Heart right ventricle (tissue), 16 donors: ENCODE measurements around the gene NOB1. TPM values are rescaled to one million over a fixed set of nuclear protein-coding genes. Genes with fewer than 3 reads are reported as not detected.

Source experiments
- ATAC-seq, 8 donors: fragments of 200-7000 bp; cut with Tn5 transposase; one replicate each; pipeline ENCODE4 v1.9.1; 2020; ENCODE audit warnings: mild to moderate bottlenecking in 8 of 8, moderate library complexity in 8 of 8, moderate number of reproducible peaks in 1 of 8
- DNase-seq, 2 donors: peaks; one replicate each; pipeline ENCODE4 v3.0.0-alpha.2; 2020
- H3K27ac ChIP-seq, 10 donors: fragments of 200-600 bp; sonication (generic) in 2 of 10; one replicate each; pipeline versions ENCODE4 v1.5.0 to v1.8.0; 2020 to 2022; ENCODE audit warnings: mild to moderate bottlenecking in 3 of 10
- H3K27me3 ChIP-seq, 7 donors: fragments of 200-600 bp; one replicate each; pipeline ENCODE4 v1.8.0; 2021 to 2022; ENCODE audit warnings: mild to moderate bottlenecking in 2 of 7
- H3K36me3 ChIP-seq, 9 donors: fragments of 200-600 bp; sonication (generic) in 1 of 9; one replicate each; pipeline versions ENCODE4 v1.5.0 to v1.8.0; 2020 to 2022; ENCODE audit warnings: mild to moderate bottlenecking in 2 of 9
- H3K4me1 ChIP-seq, 9 donors: fragments of 200-600 bp; sonication (generic) in 1 of 9; one replicate each; pipeline versions ENCODE4 v1.5.0 to v1.8.0; 2020 to 2022; ENCODE audit warnings: mild to moderate bottlenecking in 4 of 9
- H3K4me3 ChIP-seq, 10 donors: fragments of 200-600 bp; sonication (generic) in 2 of 10; one replicate each; pipeline versions ENCODE4 v1.5.0 to v1.8.0; 2020 to 2022; ENCODE audit warnings: mild to moderate bottlenecking in 7 of 10, moderate library complexity in 2 of 10
- H3K9me3 ChIP-seq, 11 donors: fragments of 200-600 bp in 10 of 11; sonication (generic) in 2 of 11; one replicate each; pipeline versions ENCODE4 v1.5.0 to v1.8.0; 2013 to 2022; ENCODE audit warnings: mild to moderate bottlenecking in 2 of 11, control low read depth in 1 of 11, moderate library complexity in 1 of 11
- CTCF ChIP-seq, 9 donors: fragments of 200-600 bp; sonication (generic) in 2 of 9; IDR thresholded peaks; one replicate each; pipeline versions ENCODE4 v1.5.0 to v1.8.0; 2021 to 2022; ENCODE audit warnings: antibody characterized with exemption in 9 of 9, mild to moderate bottlenecking in 5 of 9, moderate library complexity in 1 of 9
- WGBS, 2 donors: extraction: QIAGEN DNeasy Blood & Tissue Kit; methylation state at CpG; one replicate each; pipeline ENCODE4 v1.1.7; 2013; ENCODE audit warnings: inconsistent platforms in 1 of 2; 5-methylcytosine and 5-hydroxymethylcytosine counted together
- intact Hi-C, 10 donors: fragments of 100-400 bp; cut with DNase I; formaldehyde crosslinking; loops; one replicate each; pipeline versions ENCODE4 v1.11.1 to v1.14.2; 2022
- polyA plus RNA-seq, 2 donors: library from polyadenylated mRNA; stranded (reverse); fragments of 200-250 nt; gene quantifications; one replicate each; pipeline ENCODE4 v1.2.3, GENCODE V29; 2013
- total RNA-seq, 10 donors: library from RNA; stranded (reverse); fragmentation: NEBNext Ultra II Directional in 3 of 10; extraction: Animal tissue kit (Norgen Biotek cat#: 25700) in 3 of 10; gene quantifications; one replicate each; pipeline versions ENCODE4 v1.2.1 to v1.2.4, GENCODE V29; 2021 to 2023
- donor health status: Arrhythmogenic right ventricular cardiomyopathy.
- donor health status: ischemic (EF 13 %, LVEDD 7.1; RV severe dilation, severe dysfunction).
- donor health status: healthy with polysubstance abuse.
- donor health status: DM: no; HTN: yes; CAD: no.
- donor health status: DM: no; HTN: no; CAD: no.
- donor health status: ischemic (EF 25% LVEDD 6.9; RV normal size, moderate dysfunction).
- donor health status: ischemic (EF 25% LVEDD 5.7; RV mildly dilated, moderate dysfunction).
- donor health status: healthy.
- donor health status: DM: yes; HTN: yes; CAD: no.
- donor health status: Ischemic cardiomyopathy.
- donor health status: ischemic (EF 35%, LVEDD 5.7; RV mildly dilated, moderate dysfunction).
- donor health status: nonischemic (EF 11% LVEDD 7.7; RV severe dilation, severe dysfunction).
- donor health status: DM: yes; HTN: yes; CAD: no.
- donor health status: PGD.
- donor health status: ischemic (EF 29% LVEDD 5.4; RV normal size, mild dysfunction).
- donor health status: nonischemic (EF 23%, LVEDD 6.1; RV moderate dilation, normal function).

Gene NOB1
- total and polyA plus RNA-seq, 12 donors: 5.4 to 23.4 (median 15.6) TPM

GRCh38 chr16:69727916-69728270, 26.8 kb downstream of the NOB1 start:
- DNase-seq: peak in 1 of 2 donors; percentile 45
- peaks cover 5 to 42% (median 27%) of the 10 kb centered on the region in 9 donors for H3K4me1 ChIP-seq
- intact Hi-C loops: loop anchor here in 1 of 10 donors (2.0 kb wide), 2 partner anchors 15 to 27 kb away; partner anchors contain the start of gene NOB1
- H3K4me3 ChIP-seq: no peak overlapping the region
- no peaks in the 10 kb centered on the region for H3K27me3 ChIP-seq
- no peaks in the 10 kb centered on the region for H3K36me3 ChIP-seq
- peak overlapping the region in 5 of 10 donors; percentile 78 to 87 (median 82) for H3K27ac ChIP-seq
- no peaks in the 10 kb centered on the region for H3K9me3 ChIP-seq
- no peak for TF ChIP-seq CTCF (IDR thresholded peaks at IDR 0.05)
- no peak for ATAC-seq
- WGBS, 2 donors: 88 to 91% methylated on average over 5 of the region's 5 CpGs

GRCh38 chr16:69726313-69727060, 28.2 kb downstream of the NOB1 start, which contains the start of gene NQO1:
NQO1 (minus strand) TSS chr16:69726560; CDS start chr16:69726439, 121 bp downstream.
- Histone ChIP-seq H3K27ac (peak within 1 kb of the TSS; percentile 20 to 87 (median 81)), H3K4me3 (peak within 1 kb of the TSS; percentile 32 to 67 (median 56)), H3K36me3 (no peaks in the 10 kb centered on the region), H3K27me3 (no peaks in the 10 kb centered on the region), H3K4me1 (peaks cover 5 to 42% (median 27%) of the 10 kb centered on the region in 9 donors), H3K9me3 (no peaks in the 10 kb centered on the region)
- intact Hi-C loops: loop anchor here in 1 of 10 donors (2.0 kb wide), 2 partner anchors 16 to 28 kb away; partner anchors contain the start of gene NOB1
- WGBS, 2 donors: 1 to 2% methylated on average over 31 of the region's 31 CpGs
- no peak for TF ChIP-seq CTCF (IDR thresholded peaks at IDR 0.05)
- DNase-seq (peak; percentile 91), ATAC-seq (peak; percentile 96 to 98 (median 97))

GRCh38 chr16:69725480-69726312, 29.0 kb downstream of the NOB1 start:
- DNase-seq: no peak
- H3K4me3 ChIP-seq: peak overlapping the region; percentile 32 to 67 (median 56)
- TF ChIP-seq CTCF (IDR thresholded peaks at IDR 0.05): no peak
- WGBS, 2 donors: 67 to 72% methylated on average over 32 of the region's 32 CpGs
- no peaks in the 10 kb centered on the region for H3K36me3 ChIP-seq
- intact Hi-C loops: loop anchor here in 1 of 10 donors (2.0 kb wide), 2 partner anchors 17 to 29 kb away; partner anchors contain the start of gene NOB1
- no peaks in the 10 kb centered on the region for H3K9me3 ChIP-seq
- no peak for ATAC-seq
- peaks cover 5 to 42% (median 27%) of the 10 kb centered on the region in 9 donors for H3K4me1 ChIP-seq
- peak overlapping the region; percentile 20 to 87 (median 81) for H3K27ac ChIP-seq
- H3K27me3 ChIP-seq: no peaks in the 10 kb centered on the region

GRCh38 chr16:69724981-69725479, 29.7 kb downstream of the NOB1 start:
- Histone ChIP-seq H3K27ac (peak overlapping the region in 8 of 10 donors; percentile 6 to 86 (median 74)), H3K27me3 (no peaks in the 10 kb centered on the region), H3K4me3 (peak overlapping the region in 4 of 10 donors; percentile 1 to 67 (median 59)), H3K9me3 (no peaks in the 10 kb centered on the region), H3K36me3 (no peaks in the 10 kb centered on the region), H3K4me1 (peaks cover 5 to 42% (median 27%) of the 10 kb centered on the region in 9 donors)
- intact Hi-C loops: no loop called here
- WGBS, 2 donors: 53 to 56% methylated on average over 6 of the region's 6 CpGs
- ATAC-seq: no peak
- no peak for TF ChIP-seq CTCF (IDR thresholded peaks at IDR 0.05)
- DNase-seq: no peak
